ENCODE results near the gene SPPL3.
A peak's percentile ranks its signal among the peaks of the same experiment; 100 is the strongest.

Gene SPPL3

GRCh38 chr12:120790114-120790513, 114.0 kb downstream of the SPPL3 start:
- H3K4me3 ChIP-seq (ENCODE audit: low read length), result no peak overlapping the region
- no peak for TF ChIP-seq CTCF (conservative IDR thresholded peaks at IDR 0.05; ENCODE audit: low read length)
- DNase-seq (ENCODE audit: low read depth), result no peak

GRCh38 chr12:120787889-120788288, 116.3 kb downstream of the SPPL3 start:
- TF ChIP-seq CTCF (conservative IDR thresholded peaks at IDR 0.05; ENCODE audit: low read length), result no peak
- DNase-seq (ENCODE audit: low read depth), result no peak
- no peak overlapping the region for H3K4me3 ChIP-seq (ENCODE audit: low read length)

- no peak for DNase-seq (ENCODE audit: low read depth)
- TF ChIP-seq CTCF (conservative IDR thresholded peaks at IDR 0.05; ENCODE audit: low read length), result no peak
- H3K4me3 ChIP-seq (ENCODE audit: low read length), result no peak overlapping the region
Observed at GRCh38 chr12:120784804-120785203, 119.4 kb downstream of the SPPL3 start.

- DNase-seq (ENCODE audit: low read depth), result peak; percentile 20
- no peak for TF ChIP-seq CTCF (conservative IDR thresholded peaks at IDR 0.05; ENCODE audit: low read length)
- no peak overlapping the region for H3K4me3 ChIP-seq (ENCODE audit: low read length)
Observed at GRCh38 chr12:120783197-120783596, 121.0 kb downstream of the SPPL3 start.

- TF ChIP-seq CTCF (conservative IDR thresholded peaks at IDR 0.05; ENCODE audit: low read length), result no peak
- no peak overlapping the region for H3K4me3 ChIP-seq (ENCODE audit: low read length)
- no peak for DNase-seq (ENCODE audit: low read depth)
Observed at GRCh38 chr12:120775862-120776552, 128.2 kb downstream of the SPPL3 start.

GRCh38 chr12:120774169-120774916, 129.8 kb downstream of the SPPL3 start:
- TF ChIP-seq CTCF (conservative IDR thresholded peaks at IDR 0.05; ENCODE audit: low read length), result no peak
- DNase-seq (ENCODE audit: low read depth), result no peak

GRCh38 chr12:120771097-120771496, 133.1 kb downstream of the SPPL3 start:
- TF ChIP-seq CTCF (conservative IDR thresholded peaks at IDR 0.05; ENCODE audit: low read length), result no peak
- no peak for DNase-seq (ENCODE audit: low read depth)
- H3K4me3 ChIP-seq (ENCODE audit: low read length), result no peak overlapping the region

More at GRCh38 chr12:120774169-120774916, 129.8 kb downstream of the SPPL3 start:
- no peak overlapping the region for H3K4me3 ChIP-seq (ENCODE audit: low read length)

Measured in AG10803 (cell line).